NAMALWA (cell line): Measurements from ENCODE around the gene POLR2F.
"Not testable (repeated sequence)": the region's sequence is repeated elsewhere in the genome, so short reads cannot be mapped to it uniquely, and the experiment has no call there.

ENCODE experiments used
- DNase-seq: peaks from one replicate; pipeline ENCODE4 v3.0.0-alpha.2; 2015; ENCODE audit warnings: low spot score

POLR2F gene

DNA sequence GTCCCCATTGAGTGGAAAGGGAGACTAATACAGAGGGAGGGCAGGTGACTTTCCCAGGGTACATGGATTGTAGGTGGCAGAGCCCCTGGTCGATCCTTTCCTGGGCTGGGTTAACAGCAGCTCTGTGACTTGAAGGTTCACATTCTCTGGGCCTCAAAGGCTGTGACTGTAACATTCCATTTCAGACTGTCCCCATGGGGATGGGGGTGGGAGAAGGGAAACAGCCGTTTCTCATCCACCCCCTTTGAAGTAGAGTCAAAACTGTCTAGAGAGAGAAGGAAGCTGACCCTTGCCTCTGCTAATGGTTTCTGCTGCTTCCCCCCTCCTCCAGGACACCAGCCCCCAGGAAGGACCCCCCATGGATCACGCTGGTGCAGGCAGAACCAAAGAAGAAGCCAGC, 28.2 kb upstream of the POLR2F start:
- no peak for DNase-seq

DNA sequence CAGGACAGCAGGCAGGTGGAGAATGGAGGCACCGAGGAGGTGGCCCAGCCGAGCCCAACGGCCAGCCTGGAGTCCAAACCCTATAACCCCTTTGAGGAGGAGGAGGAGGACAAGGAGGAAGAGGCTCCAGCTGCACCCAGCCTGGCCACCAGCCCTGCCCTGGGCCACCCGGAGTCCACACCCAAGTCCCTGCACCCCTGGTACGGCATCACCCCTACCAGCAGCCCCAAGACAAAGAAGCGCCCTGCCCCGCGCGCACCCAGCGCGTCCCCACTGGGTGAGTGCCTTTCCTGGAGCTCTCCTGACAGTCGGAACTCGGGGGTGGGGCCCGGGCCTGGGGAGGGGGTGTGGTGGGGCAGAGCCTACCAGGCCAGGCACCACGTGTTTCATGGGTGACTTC, 27.7 kb upstream of the POLR2F start:
- DNase-seq: no peak

DNA sequence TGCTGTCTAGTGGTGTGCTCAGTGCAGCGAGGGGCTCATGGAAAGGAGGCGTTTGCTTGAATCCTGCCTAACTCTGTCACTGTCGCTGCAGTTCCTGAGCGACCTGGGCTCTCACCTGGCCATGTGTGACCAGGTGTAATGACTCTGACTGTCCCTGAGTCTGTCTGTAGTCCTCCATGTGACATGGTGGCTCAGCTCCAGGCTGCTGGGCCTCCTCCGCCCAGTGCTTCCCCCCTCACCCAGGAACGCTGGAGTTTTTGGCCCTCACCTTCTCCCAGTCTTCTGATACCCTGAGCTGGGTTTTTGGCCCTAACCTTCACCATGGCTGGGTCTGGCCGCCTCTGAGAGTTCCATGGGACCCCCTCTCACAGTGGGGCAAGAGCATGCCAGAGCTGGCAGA, 27.1 kb upstream of the POLR2F start:
- no peak for DNase-seq

DNA sequence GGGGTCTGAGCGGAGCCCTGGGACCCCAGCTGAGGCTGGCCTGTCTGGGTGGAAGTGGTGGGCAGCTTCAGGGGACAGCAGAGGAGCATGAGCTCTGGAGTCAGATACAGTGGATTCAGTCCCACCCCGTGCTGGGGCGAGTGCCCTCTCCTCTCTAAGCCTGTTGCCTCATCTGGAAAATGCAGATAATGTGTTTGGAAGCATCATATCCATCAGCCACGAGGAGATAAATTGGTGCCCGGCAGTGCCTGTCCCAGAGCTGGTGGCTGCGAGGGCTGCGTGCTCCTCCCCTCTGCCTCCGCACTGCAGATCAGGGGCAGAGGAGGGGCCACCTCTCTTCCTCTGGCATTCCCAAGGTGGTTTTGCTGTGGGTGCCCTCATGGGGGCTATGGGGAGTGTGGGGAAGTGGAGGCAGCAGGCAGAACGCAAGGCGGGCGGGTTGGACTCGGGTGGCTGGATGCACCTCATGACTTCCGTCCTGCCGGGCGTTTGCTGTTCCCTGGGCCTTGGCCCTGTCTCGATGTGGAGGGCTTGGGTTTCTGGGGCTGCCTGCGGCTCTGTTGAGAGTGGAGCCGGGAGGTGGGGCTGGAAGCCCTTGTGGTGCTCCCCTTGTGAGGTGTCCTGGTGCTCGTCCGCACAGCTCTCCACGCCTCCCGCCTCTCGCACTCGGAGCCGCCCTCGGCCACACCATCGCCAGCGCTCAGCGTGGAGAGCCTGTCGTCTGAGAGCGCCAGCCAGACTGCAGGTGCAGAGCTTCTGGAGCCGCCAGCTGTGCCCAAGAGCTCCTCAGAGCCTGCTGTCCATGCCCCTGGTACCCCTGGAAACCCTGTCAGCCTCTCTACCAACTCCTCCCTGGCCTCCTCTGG, 26.5 kb upstream of the POLR2F start:
- DNase-seq: no peak

DNA sequence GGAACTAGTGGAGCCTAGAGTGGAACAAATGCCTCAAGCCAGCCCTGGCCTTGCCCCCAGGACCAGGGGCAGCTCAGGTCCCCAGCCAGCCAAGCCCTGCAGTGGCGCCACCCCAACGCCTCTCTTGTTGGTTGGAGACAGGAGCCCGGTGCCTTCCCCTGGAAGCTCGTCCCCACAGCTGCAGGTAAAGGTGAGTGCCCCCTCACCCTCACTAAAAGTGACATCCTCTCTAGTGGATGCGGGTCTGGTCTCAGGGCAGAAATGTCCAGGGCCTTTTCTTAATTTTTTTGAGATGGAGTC, 25.9 kb upstream of the POLR2F start:
- DNase-seq: no peak

DNA sequence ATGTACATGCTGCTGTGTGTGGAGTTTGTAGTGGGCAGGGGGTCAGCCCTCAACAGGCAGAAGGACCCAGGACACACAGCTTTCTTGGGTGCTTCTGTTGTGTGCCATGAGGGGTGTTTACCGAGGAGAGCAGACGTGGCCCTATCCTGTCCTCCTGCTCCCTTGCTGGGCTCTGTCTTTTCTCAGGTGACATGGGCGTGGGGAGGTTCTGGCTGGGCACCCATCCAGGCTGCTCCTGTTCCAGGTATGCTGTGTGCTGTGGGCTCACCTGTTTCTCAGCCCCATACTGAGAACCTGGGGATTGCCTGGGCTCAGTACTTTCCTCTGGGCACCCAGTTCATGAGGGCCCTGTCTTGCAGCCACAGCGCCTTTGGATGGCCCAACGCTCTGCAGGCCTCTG, 24.1 kb upstream of the POLR2F start:
- DNase-seq: no peak

DNA sequence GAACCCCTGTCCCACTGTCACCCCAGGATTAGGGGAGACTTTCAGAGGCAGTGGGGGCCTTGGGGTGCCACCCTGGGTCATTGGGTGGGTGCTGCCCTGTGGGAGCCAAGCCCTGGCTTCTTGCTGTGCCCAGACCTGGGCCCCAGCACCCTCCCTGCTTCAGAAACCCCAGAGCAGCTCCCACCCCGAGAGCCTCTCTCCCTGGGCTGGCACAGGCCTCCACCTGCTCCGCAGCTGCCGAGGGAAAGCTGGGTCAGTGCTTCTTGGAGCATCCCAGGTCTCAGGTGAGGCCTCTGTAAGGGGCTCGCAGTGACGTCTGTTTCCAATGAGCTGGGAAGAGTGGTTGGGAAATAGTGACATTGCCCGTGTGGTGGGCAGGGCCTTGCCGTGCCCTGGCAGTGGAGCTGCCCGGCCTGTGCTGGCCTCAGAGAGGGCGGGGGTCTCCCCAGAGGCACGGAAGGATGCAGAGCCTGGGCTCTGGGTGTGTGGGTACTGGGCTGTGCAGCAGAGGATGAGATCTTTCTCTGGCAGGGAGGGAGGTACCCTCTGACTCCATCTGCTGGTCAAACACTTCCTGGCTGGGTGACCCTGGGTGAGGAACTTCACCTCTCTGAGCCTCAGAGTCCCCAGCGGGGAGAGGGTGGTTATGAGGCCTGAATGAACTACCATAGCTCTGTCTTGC, 23.1 kb upstream of the POLR2F start:
- DNase-seq: peak; percentile 71

DNA sequence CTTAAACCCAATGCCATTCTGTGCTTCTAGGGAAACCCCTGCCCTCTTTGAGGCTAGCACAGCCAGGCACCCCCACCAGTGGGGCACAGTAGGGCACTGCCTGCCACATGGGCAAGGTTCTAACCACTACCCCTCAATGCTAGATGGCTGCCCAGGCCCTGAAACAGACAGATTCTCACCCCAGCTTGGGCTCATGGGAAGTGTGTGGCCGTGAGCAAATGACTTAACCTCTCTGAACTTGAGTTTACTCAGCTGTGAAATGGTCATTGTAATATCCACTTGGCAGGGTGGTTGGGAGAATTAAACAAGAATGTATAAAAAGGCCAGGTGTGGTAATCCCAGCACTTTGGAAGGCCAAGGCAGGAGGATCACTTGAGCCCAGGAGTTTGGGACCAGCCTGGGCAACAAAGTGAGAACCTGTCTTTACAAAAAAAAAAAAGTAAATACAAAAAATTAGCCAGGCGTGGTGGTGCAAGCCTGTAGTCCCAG, 22.5 kb upstream of the POLR2F start:
- no peak for DNase-seq

DNA sequence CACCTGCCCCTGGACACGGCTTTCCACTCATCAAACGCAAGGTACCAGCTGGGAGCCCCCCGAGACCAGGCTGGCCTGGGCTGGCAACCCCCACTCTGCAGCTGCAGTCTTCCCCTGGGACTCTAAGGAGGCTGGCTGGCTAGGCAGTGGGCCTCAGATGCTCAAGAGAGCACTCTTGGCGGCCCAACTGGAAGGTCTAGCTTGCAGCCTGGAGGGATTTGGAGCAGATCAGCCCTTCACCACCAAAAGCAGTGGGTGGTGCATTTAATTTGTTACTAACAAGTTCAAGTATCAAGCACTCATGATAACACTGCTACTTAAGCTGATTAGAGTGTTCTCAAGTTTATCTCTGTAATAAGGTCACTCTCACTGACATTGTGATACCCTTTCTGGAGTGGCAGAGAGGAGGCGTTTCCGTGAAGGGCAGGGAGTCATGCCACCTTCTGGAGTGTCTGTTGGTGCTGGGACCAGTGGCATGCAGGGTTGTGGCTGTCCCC, 21.6 kb upstream of the POLR2F start:
- DNase-seq: peak; percentile 49

DNA sequence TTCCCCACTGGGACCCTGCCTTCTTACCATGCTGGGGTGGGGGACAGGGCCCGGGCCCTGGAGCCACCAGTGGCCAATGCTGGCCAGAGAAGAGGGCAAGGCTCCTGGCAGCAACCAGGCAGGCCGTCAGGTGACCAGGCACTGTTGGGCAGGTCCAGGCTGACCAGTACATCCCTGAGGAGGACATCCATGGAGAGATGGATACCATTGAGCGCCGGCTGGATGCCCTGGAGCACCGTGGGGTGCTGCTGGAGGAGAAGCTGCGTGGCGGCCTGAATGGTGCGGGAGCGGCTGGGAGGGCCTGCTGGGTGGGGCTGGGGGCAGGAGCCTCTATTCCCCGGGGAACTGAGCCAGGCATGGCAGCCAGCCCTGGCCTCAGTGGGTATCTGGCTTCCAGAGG, 21.1 kb upstream of the POLR2F start:
- DNase-seq: no peak

DNA sequence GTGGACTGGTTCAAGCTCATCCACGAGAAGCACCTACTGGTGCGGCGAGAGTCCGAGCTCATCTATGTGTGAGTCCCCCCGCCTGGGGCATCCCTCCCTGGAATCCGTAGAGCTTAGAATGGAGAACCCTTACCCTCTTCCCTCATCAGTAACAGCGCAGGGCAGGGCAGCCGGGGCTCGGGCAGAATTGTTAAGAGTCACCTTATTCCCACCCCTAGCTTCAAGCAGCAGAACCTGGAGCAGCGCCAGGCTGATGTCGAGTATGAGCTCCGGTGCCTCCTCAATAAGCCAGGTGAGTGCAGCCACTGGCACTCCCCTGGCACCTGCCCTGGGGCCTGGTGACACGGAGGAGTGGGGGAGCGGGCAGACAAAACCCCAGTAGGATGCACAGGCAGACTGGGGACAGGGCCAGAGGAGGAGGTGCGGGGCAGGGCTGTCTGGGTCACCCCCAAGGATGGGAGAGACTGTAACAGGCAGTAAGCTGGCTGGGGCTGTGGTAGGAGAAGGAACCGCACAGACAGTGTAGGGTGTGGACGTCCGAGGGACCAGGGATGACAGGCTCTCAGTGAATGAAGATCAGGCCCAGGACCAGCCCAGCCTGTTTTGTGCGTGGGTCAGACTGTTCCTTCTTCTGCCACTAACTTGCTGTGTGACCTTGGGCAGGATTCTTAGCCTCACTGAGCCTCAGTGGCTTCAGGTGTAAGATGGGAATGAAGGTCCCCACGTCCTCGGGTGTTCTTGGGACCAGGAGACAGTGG, 20.5 kb upstream of the POLR2F start:
- DNase-seq: no peak

DNA sequence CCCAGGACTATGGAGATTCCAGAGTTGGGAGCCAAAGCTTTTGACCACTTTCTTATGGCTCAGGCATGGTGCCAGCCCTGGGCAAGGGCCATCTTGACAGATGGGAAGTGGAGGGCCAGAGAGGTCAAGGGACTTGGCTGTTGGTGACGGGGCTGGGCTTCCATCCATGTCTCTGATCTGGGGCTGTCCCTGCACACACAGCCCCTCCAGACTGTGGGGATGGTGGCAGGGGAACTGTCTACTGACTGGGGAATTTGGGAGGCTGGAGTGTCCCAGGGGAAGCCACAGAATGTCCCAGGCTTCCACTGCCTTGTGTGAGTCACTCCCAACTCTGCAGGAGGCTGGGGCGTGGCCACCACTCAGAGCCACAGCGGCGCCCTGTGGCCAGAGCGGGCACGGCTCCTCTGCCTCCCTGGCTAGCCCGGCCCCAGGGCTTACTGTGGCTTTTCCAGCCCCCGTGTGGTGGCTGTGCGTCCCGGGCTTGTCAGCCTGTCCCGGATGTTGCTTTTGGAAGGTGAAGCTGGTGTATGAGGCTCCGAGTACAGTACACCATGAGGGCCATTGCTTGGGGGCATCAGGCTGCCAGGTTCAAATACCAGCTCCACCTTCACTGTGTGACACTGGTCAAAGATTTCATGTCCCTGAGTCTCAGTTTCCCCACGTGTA, 19.7 kb upstream of the POLR2F start:
- peak; percentile 92 for DNase-seq

DNA sequence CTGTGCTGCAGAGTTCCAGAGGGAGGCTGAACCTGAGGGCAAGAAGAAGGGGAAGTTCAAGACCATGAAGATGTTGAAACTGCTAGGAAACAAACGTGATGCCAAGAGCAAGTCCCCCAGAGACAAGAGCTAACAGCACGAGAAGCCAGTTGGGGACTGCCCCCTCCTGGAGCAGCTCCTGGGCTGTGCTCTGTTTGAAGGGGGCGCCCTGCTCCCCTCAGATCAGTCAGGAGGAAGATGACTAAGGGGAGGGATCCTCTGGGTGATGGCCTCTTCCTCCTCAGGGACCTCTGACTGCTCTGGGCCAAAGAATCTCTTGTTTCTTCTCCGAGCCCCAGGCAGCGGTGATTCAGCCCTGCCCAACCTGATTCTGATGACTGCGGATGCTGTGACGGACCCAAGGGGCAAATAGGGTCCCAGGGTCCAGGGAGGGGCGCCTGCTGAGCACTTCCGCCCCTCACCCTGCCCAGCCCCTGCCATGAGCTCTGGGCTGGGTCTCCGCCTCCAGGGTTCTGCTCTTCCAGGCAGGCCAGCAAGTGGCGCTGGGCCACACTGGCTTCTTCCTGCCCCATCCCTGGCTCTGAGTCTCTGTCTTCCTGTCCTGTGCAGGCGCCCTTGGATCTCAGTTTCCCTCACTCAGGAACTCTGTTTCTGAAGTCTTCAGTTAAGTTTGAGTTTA, 12.7 kb upstream of the POLR2F start:
- no peak for DNase-seq

DNA sequence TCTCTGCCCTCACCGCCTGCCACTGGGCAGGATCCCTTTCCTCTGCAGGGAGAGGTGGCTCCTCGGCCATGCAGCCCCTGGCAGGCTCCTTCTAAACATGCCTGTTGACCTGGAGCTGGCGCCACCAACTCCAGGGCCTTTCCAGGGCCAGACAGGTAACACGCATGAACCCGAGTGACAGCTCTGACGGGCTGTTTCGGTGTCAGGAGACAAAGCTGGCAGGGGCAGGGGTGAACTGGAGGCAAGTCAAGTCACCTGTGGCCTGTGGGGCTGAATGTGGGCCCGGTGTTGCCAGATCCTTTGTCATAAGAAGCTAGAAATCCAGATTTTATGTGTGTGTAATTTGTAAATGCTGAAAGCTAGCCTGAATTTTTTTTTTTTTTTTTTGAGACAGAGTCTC, 11.4 kb upstream of the POLR2F start:
- no peak for DNase-seq

DNA sequence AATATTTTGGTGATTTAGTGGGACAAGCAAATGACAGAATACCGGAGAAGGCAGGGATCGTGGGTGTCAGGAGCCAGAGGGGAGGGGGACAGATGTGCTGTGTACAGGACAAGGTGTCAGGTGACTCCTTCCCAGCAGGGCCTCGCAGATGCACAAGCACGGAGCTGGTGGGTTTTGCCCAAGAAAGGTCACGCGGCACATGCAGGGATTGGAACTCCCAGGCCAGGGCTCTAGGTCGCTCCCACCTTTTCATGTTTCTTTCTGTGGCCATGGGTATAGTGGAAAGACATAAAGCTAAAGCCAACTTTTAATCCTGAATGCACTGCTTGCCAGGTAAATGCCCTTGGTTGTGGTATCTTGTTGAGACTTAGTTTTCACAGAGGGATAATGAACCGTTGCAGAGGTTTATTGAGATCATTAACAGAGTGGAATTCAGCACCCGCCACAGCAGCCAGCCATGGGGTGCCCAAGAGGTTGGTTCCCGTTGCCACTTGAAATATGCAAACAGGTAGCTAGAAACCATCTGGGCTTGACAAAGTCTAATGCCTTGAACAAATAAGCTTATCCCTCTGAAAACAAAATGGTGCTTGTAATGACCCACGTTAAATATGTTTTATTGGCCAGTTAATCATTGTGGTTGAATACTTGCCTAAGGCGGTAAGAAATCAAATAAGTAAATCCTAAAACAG, 10.2 kb upstream of the POLR2F start:
- no peak for DNase-seq

DNA sequence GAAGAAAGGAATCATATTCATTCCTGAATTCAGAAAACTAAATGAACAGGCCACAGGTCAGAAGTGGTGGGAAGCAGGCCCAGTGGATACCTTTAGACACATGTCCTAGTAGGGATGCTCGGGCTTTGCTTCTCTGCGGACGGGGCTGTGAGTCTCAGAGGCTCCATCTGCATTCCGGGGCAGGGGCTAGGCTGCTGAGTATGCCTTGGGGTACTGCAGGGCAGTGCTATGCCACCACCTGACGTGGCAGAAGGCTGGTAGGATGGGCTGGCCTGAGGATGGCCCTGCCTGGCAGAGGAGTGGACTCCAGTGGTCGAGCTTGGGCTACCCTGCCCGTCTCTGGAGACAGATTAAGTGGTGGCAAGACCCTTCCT, 9.7 kb upstream of the POLR2F start:
- no peak for DNase-seq

DNA sequence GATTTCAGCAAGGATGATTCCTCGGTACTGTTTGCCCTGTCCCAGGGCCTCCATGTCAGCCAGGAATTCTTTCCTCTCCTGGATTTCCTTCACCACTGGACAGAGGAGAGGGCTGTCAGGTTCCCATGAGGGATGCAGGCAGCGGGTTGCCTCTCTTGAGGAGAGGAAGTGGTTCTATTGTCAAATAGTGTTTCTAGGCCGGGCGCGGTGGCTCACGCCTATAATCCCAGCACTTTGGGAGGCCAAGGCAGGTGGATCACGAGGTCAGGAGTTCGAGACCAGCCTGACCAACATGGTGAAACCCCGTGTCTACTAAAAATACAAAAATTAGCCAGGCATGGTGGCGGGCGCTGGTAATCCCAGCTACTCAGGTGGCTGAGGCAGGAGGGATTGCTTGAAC, 9.1 kb upstream of the POLR2F start:
- DNase-seq: not testable (repeated sequence)

DNA sequence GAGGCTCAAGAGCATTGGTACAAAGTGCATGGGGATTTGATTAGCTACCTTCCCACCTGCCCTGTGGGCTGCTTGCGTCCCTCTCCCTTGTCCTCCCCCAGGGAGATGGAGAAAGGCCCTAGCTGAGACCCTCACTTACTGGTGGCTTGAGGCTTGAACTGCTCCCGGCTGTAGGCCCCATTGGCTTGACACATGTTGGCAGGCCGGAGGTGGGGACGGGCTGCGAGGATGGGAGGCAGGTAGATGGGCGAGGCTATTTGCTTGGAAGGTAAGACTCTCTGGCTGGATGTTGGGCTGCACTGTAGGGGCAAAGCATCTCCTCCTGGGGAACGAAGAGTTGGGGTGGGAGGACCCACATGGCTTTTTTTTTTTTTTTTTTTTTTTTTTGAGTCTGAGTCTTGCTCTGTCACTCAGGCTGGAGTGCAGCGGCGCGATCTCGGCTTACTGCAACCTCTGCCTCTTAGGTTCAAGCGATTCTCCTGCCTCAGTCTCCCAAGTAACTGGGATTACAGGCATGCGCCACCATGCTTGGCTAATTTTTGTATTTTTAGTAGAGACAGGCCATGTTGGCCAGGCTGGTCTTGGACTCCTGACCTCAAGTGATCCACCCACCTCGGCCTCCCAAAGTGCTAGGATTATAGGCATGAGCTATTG, 6.2 kb upstream of the POLR2F start:
- DNase-seq: not testable (repeated sequence)

DNA sequence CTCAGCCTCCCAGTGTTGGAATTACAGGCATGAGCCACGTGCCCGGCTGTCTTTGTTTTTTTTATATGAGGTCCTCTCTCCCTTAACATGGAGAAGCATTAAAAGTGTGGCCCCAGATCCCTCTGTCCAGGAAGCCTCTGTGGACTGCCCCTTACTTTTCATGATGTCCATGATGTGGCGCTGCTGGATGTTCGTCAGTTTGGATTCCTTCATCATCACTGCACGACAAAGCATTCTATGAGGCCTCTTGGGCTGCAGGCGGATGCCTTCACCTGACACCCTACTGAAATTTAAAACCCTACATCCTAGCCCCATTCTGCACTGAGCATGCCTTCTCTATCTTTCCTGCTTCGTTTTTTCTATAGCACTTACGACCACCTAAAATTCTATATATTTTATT, 2.2 kb upstream of the POLR2F start:
- no peak for DNase-seq

DNA sequence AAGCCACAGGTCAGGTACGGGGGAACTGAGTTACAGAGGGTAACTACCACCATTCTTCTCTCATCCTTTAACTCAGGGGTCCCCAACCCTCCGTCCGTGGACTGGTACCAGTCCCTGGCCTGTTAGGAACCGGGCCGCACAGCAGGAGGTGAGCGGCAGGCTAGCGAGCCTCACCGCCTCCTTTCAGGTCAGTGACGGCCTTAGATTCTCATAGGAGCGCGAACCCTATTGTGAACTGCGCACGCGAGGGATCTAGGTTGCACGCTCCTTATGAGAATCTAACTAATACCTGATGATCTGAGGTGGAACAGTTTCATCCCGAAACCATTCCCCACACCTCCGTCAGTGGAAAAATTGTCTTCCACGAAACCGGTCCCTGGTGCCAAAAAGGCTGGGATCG, 870 bp upstream of the POLR2F start:
- DNase-seq: not testable (repeated sequence)

DNA sequence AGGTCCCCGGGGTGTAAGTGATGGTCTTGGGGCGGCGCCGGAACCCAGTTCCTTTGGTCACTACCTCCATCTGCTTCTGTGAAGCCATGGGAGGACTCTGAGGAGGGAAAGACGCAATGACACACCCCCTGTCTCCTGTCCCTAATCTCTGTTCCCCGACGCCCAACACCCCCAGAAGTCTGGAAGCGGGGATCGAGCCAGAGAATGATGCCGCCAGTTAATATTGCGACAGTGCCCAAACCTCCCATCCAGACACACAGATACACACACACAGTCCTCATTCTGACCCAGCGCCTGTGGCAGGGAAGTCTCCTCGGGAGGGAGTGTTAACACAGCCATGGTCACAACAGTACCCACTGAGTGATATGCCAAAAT, 450 bp upstream of the POLR2F start:
- DNase-seq: no peak
